Retinal pigment epithelial cell (primary cell): ENCODE results near the gene XIRP2.

Source experiments
- DNase-seq: peaks from one replicate; pipeline ENCODE4 v3.0.0-alpha.2; 2010; ENCODE audit warnings: low read depth
- H3K4me3 ChIP-seq: 2 replicates; pipeline ENCODE4 v1.5.1; 2011; ENCODE audit warnings: mild to moderate bottlenecking, low read length, control low read depth, moderate library complexity
- CTCF ChIP-seq: conservative IDR thresholded peaks from 2 replicates; pipeline ENCODE4 v1.5.1; 2011; ENCODE audit warnings: low read depth, low read length, control low read depth, inconsistent platforms

The XIRP2 gene

GRCh38 chr2:166870346-166870745 is 17.9 kb upstream of the XIRP2 start:
- no peak overlapping the region for H3K4me3 ChIP-seq
- no peak for DNase-seq
- TF ChIP-seq CTCF, result no peak

DNA sequence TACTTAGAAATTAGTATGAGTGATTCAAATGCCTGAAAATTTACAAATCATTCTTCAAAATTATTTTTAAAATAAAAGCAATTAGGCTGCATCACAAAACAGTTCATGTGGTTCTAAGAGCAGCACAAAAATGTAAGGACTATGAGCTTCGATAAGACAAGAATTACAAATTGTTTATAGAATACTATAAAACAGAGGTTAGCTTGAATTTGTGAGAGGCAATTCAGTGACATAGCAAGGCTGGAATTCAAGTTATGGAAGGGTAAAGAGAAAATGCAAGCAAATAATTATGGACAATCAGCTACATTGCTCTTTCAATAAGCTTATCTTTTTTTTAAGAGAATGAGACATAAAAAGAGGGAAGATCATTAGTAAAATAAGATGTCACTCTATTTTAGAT is 7.1 kb upstream of the XIRP2 start:
- DNase-seq, result no peak
- no peak overlapping the region for H3K4me3 ChIP-seq
- TF ChIP-seq CTCF, result no peak

GRCh38 chr2:166882851-166883250 is 5.4 kb upstream of the XIRP2 start:
- TF ChIP-seq CTCF, result no peak
- DNase-seq, result no peak
- no peak overlapping the region for H3K4me3 ChIP-seq

GRCh38 chr2:166891727-166892126 is 3.4 kb downstream of the XIRP2 start:
- no peak for TF ChIP-seq CTCF

GRCh38 chr2:166892397-166892796 is 4.1 kb downstream of the XIRP2 start:
- no peak for TF ChIP-seq CTCF
- H3K4me3 ChIP-seq, result no peak overlapping the region
- no peak for DNase-seq

More at GRCh38 chr2:166891727-166892126, 3.4 kb downstream of the XIRP2 start:
- DNase-seq, result peak; percentile 18
- no peak overlapping the region for H3K4me3 ChIP-seq

DNA sequence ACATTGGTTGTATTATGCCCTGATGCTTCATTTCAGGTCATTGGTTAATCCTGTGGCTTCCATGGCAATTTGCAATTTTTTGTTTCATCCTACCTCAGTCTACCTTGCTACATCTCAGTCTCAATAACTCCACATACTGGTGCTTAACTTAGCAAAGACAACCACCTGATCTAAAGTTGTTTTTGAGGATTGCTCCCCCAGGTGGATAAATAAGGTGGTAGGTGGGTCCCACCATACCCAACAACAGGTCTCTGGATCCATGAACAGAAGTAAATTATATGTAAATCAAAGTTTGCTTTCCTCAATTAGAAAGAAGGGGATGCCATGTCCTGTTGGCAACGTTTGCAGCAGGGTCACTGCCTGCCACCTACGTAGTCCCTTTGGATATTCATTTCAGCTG is 7.0 kb downstream of the XIRP2 start:
- DNase-seq, result no peak
- no peak for TF ChIP-seq CTCF
- no peak overlapping the region for H3K4me3 ChIP-seq

DNA sequence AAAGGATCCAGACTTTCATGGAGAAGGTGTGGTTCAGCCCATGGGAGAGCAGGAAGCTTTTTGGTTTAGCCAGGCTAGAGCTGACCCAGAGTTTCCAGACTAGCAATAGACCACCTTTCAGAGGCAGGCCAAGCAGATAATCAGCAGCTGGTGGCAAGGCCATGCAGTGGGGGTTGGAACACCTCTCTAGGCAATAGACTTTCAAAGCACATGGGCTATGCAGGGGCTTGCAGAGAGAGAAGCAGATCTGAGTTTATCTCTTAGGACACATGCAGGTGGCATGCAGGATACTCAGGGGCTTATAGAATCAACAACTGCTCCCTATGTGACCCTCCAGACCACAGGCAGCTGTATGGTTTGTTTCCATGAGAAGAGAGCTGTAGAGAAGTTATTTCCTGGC is 9.4 kb downstream of the XIRP2 start:
- no peak for DNase-seq
- TF ChIP-seq CTCF, result no peak
- no peak overlapping the region for H3K4me3 ChIP-seq
